GM18909 (cell line): ENCODE measurements around the gene TSPAN18.
A peak's percentile ranks its signal among the peaks of the same experiment; 100 is the strongest.

Experiments
- ATAC-seq: cut with Tn5 transposase; IDR thresholded peaks from one replicate; pipeline ENCODE4 v1.9.1; 2021; ENCODE audit warnings: mild to moderate bottlenecking; ENCODE audit not compliant: unreplicated experiment, poor library complexity

TSPAN18 gene

DNA sequence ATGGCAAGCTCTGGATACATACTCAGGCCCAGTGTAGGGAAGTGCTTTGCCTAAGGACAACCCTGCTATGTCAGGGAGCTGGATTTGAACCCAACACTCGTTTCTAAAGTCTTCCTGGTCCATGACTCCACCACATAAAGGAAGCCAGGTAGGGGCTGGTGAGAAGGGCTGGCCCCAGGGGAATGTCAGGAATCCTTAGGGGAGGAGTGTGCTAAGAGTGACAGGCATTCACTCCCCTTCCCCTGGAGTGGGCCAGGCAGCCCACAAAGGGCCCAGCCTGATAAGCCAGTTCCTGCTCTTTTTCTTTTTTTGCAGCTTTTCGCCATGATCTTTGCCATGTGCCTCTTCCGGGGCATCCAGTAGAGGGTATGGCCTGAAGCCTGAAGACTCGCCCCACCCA is 202.1 kb downstream of the TSPAN18 start:
- ATAC-seq, result no peak

DNA sequence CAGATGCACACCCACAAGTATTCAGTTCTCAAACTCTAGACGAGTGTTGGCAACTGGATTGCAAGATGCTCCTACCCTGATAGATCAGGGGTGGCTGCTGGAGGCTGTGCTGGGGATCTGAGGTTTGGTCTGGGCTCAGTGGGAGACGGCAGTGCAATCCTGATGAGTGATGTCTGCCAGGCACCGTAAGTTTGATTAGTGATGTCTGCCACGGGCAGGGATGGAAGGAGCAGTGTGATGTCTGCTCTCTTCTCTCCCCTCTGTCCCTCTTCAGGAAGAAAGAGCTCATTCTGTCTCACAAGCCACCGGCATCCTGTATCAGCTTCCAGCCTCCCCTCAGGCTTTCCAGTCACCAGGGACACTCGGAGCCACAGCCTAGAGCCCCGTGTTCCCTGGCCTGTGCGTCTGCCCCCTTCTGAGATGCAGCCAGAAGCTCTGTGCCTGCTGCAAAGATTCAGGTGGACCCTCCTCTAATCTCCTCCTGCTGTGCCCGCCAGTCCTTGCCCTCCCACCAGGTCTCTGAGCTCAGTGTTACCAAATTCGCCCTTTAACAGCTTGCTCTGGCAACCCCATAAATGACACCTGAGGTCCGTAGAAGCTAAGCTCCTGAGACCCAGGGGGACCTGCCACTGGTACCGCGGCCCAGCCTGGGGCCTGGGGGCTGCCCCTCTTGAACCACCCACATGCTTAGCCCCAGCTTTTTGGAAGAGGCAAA is 204.0 kb downstream of the TSPAN18 start:
- ATAC-seq, result no peak

DNA sequence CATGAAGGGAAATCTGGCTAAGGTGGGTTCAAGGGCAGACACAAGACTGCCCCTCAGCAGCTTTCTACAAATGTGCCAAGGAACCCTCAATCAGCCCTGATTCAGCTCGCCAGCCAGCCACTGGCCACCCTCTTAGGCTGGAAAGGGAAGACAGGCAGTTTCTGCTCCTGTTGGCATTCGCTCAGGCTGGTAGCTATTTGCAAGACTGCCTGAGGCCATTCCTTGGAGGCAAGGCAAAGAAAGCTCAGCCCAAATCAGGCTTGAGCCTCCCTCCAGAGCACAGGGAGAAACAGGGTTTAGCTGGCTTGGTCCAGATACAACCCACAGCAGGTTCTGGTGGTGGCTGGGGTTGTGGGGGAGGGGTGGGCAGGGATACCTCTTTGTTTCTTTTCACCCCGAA is 204.7 kb downstream of the TSPAN18 start:
- ATAC-seq, result no peak

DNA sequence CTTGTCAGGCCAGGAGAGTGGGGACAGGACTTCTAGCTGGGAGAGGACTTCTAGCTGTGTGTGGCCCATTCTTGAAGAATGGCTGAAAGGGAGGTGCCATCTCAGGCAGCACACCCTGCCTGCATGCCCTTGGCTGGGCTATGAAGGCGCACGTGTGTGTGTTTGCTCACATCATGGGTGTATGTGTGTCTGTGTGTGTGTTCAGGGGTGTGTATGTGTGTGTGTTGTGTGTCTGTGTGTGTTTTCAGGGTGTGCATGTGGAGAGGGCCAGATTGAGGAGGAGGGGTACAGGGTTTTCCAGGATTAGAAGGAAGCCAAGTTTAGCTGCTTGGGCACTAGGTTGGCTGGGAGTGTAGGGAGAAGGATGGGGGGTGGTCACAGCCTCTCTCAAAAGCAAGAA is 207.3 kb downstream of the TSPAN18 start:
- no peak for ATAC-seq

DNA sequence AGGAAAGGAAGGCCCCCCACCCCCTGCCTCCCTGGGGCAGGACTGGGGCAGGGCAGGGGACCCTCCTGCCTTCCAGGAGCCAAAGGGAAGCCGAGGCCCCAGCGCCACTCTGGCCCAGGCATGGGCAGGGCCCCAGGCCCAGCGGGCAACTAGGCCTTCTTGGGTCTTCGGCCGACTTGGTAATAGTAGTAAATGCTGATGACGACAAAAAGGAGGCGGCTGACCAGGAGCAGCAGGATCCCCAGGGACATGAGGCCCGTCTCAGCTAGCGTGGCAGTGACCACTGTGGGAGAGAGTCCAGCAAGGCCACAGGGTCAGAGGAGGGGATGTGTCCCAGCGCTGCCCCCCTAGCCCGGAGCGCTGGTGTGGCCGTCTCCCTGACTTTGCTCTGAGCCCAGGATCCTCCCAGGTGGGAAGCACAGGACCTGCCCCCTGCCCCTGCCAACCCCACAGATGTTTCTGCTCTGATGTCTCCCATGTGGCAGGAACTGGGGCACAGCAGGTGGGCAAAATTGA is 208.0 kb downstream of the TSPAN18 start:
- no peak for ATAC-seq

DNA sequence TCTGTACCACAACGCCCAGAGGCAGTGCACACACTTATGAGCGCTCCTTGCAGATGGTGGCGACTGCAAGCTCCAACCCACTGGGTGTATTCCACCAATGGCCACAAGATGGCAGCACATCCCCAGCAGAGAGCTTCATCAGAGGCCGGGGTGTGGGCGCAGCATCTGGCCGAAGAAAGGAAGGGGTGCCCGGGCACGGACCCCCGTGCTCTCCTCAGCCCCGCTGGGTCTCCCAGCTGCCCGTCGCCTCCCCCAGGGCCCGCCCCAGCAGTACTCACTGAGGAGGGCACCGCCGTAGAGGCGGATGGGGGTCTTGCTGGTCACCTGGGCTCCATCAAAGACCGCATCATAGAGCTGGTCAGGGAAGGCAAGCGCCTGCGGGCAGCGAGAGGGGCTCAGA is 209.8 kb downstream of the TSPAN18 start:
- ATAC-seq, result peak; percentile 82

DNA sequence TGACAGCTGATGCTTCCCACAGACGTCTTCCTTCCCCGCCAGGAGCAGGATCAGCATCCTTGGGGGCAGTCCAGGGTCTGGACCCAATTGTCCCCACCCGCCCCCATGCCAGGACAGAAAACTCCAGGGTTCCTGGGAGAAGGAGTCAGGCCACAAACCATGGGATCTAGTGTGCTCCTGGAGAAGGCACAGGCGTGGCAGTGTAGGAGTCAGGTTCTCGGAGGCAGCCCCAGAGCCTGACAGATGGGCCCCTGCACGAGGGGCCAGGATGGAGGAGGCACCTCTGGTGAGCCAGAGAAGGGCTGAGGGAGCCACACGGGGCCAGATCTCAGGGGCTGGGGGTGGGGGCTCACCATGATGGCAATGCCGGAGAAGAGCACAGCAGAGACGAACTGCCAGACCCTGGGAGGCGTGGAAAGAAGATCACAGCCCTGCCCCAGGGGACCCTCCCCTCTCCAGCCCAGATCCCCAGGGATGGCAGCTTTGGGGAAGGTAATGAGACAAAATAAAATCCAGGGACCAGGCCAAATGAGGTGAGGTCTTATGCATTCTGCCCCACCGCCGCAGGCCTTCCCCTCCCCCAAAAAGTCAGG is 210.3 kb downstream of the TSPAN18 start:
- ATAC-seq, result no peak

DNA sequence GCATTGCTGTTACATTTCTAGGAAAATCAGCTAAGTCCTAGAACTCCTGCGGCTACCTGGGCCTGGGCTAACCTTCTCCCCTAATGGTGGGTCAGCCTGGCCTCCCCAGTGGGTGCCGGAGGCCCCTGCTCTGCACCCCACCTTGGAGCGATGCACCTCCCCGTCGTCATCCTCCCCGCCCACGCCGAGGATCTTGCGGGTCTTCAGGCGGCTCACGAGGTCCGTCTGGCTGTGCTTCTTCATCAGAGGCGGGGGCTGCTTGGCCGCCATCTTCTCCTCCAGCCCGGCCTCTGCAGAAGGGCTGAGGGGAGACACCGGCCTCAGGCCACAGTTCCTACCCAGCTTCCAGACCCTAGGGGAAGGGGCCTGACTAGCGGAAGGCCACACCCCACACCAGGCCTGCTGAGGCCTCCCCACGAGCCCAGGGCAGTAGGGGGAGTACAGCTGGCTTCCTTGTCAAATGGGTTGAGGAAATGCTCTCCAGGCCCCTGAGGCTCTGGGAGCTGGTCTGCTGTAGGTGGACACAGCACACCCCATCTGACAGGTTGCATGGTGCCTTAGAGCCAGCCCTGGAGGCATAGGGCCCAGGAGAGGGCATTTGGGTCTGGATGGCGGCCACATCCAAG is 211.4 kb downstream of the TSPAN18 start:
- ATAC-seq, result no peak

DNA sequence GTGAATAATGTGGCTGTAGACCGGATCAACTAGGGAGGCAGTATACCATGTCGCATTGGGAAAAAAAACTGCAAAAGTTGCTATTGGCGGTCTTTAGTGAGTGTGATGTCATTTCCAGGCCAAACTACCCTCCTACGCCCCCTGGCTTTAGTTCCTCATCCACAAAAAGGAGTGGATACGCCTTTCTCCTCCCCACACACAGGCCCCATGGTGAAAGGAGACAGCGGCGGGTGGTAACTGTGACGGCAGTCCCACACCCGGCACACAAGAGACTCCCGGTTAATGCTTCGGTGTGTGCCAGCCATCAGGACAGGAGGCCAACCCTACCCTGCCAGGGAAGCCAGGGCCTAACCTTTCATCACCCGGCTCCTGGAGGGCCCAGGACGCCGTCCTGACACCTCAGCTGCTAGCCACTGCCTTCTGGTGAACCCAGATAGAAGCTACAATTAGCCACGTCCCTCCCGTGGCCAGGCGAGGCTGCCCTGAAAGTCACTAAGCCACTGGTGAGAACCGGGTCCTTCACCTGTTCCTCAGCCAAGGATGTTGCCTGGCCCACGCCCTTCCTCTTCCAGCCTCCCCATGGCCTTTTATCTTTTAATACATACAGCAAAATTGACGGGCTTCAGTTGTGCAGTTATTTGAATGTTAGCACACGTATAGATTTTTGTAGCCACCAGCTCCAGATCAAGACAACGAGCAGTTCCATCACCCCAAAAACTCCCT is 213.1 kb downstream of the TSPAN18 start:
- ATAC-seq, result no peak

DNA sequence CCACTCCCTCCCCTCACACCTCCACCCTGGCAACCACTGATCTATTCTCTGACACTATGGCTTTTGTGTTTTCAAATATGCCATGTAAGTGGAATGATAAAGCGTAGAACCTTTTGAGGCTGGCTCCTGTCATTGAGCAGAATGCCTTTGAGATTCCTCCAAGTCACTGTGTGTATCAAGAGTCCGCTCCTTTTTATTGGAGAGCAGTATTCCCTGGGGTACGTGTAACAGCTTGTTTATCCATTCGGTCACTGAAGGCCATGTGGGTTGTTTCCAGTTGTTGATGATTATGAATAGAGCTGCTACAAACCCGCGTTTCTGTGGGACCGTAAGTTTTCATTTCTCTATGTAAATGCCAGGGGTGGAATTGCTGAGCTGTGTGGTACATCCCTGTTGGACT is 213.6 kb downstream of the TSPAN18 start:
- ATAC-seq, result no peak

DNA sequence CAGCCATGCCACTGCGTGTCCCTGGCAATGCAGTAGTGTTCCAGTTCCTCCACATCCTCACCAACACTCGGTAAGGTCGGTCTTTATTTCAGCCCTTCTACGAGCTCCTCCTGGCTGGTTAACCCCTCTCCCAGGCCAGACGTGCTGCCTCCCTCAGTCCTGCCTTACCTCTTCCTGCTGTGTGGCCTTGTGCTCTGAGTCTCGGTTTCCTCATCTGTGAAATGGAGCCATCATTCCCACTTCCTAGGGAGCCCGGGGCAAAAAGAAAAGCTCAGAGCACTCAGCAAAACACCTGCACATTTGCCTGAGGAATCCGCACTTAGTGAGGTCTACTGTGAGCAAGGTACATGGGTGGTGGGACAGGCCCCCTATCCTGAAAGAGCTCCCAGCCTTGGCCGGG is 214.1 kb downstream of the TSPAN18 start:
- no peak for ATAC-seq

DNA sequence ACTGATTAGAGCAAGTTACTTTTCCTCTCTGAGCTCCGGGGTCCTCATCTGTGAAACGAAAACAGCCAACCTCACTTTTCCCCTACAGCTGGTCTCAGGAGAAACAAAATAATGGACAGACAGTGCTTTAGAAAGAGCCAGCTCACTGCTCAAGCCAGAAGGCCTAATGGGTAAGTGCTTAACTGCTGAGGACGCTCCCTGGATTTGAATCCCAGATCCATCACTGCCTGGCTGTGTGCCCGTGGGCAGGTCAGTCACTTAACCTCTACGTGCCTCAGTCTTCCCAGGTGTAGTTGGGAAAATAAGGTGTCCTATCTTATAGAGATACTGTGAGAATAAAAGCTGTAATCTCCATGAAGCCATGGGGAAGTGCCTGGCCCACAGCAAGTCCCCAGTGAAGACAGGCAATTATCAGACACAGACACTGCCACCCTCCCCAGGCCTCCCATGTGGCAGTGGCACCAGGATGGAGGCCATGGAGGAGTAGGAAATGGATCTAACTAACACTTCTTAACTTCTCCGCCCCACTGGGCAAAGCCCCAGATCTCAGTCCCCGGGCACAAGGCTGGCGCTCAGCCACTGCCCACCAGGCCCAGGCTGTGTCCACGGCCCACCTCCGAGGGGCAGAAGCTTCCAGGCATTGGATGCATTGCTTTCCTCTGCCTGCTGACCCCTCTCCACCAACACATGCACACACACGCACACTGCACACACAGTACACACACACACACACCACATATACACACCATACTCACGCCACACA is 214.7 kb downstream of the TSPAN18 start:
- no peak for ATAC-seq

DNA sequence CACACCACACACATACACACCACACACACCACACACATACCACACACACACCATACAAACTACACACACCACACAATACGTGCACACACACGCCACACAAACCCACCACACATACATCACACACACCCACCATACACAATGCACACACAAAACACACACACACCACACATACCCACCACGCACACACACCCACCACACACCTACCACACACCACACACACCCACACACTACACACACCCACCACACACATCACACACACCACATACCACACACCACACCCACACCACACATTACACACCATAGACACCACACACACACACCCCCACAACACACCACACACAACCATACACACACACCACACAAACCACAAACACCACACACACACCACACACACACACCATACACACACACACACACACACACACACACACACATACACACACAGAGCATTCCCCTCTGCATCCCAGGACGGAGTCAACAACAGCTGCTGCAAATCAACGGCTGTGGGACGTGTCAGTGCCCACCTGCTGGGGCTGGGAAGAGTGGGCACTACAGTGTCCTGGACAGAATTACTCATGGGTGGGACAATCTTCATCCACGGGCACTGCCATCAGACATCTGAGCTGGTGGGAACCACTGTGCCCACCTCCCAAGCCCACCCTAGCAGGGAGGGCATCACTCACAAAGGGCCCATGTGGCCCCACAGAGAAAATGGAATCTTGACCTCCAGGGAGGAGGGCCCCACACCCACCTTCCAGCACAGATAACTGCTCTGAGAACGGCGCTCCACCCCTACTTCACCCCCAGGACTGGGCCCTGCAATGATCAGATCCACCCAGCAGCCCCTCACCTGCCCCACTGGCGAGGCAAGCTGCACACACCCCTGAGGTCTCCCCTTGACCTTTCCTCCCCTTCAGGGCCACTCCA is 215.5 kb downstream of the TSPAN18 start:
- no peak for ATAC-seq

DNA sequence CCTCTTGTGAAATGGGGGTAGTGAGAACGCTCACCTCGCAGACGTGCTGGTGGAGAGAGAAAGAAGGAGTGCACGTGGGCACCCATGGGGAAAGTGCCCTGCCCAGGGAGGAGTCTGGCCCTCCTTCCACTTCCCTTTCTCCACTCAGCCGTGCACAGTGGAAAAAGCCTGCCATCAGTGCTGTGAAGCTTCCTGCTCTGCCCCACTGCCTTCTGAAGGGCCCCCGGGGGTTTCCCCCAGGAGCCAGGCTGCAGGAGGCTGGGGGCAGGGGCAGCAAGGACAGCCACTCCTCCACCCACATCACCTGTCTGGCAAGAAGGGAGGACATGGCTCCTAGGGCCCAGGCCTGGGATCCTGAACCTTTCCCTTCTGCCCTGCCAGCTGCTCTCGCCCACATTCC is 216.4 kb downstream of the TSPAN18 start:
- peak; percentile 79 for ATAC-seq

DNA sequence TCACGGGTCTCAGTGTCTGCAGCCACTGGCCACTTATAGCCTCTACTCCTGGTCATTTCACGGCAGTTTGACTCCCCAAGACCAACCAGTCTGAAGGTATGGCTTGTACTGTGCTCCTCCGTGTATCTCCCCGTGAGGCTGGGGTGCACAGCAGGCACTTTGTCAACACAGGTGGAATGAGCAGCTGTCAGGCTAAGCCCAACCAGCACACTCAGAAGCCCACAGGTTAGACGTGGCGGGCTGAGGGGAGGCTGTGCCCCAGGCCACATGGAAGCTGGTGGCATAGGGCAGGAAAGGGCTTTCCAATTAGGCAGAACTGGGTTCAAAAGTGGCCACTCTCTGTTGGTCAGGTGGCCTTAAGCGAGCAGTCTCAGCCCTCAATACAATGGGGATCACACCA is 216.9 kb downstream of the TSPAN18 start:
- peak; percentile 22 for ATAC-seq

DNA sequence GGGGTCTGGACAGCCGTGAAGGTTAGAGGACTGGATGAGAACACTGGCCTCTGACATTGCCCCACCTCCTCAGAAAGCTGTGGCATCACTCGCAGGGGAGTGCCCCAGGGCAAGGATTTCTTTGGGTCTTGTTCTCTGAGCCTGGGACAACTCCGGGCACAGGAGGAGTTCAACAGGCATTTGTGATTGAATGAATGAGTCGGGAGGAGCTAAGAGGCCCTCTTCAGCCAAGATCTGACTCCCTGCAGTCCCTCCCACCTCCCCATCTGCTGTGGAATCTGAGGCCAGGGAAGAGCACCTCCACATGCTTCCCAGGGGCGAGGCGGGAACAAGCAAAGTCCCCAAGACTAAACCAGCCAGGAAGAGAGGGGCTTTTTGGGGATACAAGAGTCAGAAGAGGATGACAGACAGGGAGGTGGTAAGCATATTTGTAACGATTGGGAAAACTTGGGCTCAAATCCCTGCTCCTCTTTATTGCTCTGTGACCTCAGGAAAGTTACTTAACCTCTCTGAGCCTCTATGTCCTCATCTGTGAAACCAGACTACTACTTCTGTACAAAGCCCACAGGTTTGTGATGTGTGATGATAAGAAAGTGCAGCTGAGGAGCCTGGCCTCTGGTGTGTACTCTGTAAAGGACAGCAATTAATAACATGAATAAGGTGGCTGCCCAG is 217.6 kb downstream of the TSPAN18 start:
- ATAC-seq, result no peak

DNA sequence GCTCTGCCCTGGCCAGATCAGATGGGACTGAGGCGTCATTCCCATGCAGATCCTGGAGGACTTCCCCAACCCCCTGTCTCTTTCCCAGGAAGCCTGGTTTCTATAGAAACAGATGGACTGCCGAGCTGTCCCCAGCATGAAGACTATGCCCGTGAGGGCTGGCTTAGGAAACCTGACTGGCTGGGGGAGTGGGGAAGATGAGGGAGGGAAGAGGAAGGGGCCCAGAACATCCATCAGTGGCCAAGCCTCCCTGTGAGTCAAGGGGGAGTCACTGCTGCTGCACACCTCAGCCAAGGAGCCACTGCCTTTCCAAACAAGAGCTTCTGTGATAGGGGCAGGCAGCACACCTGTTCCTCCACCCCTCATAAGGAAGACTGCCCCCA is 218.1 kb downstream of the TSPAN18 start:
- no peak for ATAC-seq

DNA sequence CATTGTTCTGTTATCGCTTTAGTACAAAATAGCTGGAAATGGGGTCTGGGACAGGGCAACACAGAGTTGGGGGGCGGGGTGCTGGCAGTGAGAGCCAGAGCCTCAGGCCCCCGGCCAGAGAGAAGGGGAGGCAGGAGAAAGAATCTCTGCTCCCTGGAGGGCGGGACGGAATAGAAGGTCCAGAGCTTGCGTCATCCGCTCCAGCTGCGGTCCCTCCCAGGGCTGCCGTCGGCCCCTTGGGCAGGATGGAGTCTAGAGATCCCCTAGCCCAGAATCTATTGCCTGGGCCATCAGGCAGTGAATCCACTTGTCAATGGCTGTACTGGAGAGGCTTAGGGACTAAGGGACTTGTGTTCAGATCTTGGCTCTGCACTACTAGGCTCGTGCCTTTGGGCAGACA is 218.9 kb downstream of the TSPAN18 start:
- ATAC-seq, result no peak

DNA sequence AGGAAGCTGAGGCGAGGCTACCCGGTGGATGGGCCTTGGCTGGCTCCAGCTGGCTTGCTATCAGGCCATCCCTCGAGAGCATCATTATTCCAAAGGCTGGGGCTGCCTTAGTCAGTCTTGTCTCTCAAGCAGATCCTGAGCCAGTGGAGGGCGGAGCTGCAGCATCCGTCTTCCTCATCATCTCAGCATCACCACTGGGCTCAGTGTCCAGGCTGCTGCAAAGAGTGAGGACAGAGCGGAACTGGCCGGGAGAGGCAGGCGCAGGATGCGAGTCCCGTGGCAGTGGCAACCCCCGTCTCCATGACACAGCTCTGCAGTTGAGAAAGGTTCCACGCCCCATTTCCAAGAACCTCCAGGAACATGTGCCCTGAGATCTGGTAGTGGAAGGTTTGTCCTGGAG is 219.5 kb downstream of the TSPAN18 start:
- ATAC-seq, result no peak
